Heart left ventricle (tissue), 13 donors: ENCODE data around the gene ZCCHC9.

Experiments used
- POLR2A ChIP-seq, 2 donors: fragments of 450-650 bp; IDR thresholded peaks; one replicate each; pipeline ENCODE4 v1.6.1; 2017; ENCODE audit warnings: antibody characterized with exemption in 2 of 2, mild to moderate bottlenecking in 2 of 2, moderate library complexity in 2 of 2
- TF ChIP-seq, protein P1 (sequence below), 12 donors: fragments of 200-600 bp; sonication (generic) in 4 of 12; IDR thresholded peaks; one replicate each; pipeline versions ENCODE4 v1.5.0 to v1.8.0; 2018 to 2022; ENCODE audit warnings: antibody characterized with exemption in 12 of 12, mild to moderate bottlenecking in 5 of 12
- donor health status: ischemic (EF 13 %, LVEDD 7.1; RV severe dilation, severe dysfunction).
- donor health status: DM: no; HTN: yes; CAD: no.
- donor health status: DM: no; HTN: no; CAD: no.
- donor health status: ischemic (EF 25% LVEDD 6.9; RV normal size, moderate dysfunction).
- donor health status: ischemic (EF 25% LVEDD 5.7; RV mildly dilated, moderate dysfunction).
- donor health status: ischemic (EF 35%, LVEDD 5.7; RV mildly dilated, moderate dysfunction).
- donor health status: nonischemic (EF 11% LVEDD 7.7; RV severe dilation, severe dysfunction).
- donor health status: DM: yes; HTN: yes; CAD: no.
- donor health status: PGD.
- donor health status: ischemic (EF 29% LVEDD 5.4; RV normal size, mild dysfunction).
- donor health status: nonischemic (EF 23%, LVEDD 6.1; RV moderate dilation, normal function).

DNA sequence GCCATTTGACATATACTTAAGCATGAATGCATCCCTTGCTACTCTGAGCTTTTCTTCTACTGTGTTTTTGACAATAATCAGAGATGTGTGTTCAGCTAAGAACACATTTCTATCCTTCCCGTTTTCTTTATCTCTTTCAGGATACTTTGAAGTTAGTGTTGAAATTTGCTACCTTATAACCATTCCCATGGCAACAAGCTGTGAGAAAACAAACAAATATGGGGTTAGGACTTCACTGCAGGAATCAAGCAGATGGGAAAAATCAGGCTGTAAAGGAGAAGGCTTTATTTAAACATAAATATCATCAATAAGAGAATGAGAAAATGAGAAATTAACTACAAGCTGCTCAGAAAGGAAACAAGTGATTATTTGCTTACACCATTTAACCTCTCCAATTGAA is 35.2 kb downstream of the ZCCHC9 start:
- TF ChIP-seq, protein P1, sequence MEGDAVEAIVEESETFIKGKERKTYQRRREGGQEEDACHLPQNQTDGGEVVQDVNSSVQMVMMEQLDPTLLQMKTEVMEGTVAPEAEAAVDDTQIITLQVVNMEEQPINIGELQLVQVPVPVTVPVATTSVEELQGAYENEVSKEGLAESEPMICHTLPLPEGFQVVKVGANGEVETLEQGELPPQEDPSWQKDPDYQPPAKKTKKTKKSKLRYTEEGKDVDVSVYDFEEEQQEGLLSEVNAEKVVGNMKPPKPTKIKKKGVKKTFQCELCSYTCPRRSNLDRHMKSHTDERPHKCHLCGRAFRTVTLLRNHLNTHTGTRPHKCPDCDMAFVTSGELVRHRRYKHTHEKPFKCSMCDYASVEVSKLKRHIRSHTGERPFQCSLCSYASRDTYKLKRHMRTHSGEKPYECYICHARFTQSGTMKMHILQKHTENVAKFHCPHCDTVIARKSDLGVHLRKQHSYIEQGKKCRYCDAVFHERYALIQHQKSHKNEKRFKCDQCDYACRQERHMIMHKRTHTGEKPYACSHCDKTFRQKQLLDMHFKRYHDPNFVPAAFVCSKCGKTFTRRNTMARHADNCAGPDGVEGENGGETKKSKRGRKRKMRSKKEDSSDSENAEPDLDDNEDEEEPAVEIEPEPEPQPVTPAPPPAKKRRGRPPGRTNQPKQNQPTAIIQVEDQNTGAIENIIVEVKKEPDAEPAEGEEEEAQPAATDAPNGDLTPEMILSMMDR (IDR thresholded peaks at IDR 0.05), result no peak
- TF ChIP-seq POLR2A (IDR thresholded peaks at IDR 0.05), result no peak
